OCI-LY7 (cell line): ENCODE results near the gene PCDHB14. TPM values are rescaled to one million over a fixed set of nuclear protein-coding genes. Genes with fewer than 3 reads are reported as not detected.
"Not testable (repeated sequence)": the region's sequence is repeated elsewhere in the genome, so short reads cannot be mapped to it uniquely, and the experiment has no call there.

Experiments
- BruUV-seq: library from RNA; stranded (reverse); fragments of 400-500 nt; replicated peaks from 2 replicates; lab custom pipeline; 2021; lab: Mats Ljungman, UMichigan
- CTCF ChIA-PET: fragments of 300-600 bp; sonication (Branson Sonifier 250); formaldehyde crosslinking; loops from one replicate; lab custom pipeline; 2022; ENCODE audit warnings: antibody characterized with exemption; ENCODE audit not compliant: unreplicated experiment; lab: Charles Lee
- POLR2A ChIA-PET: fragments of 300-600 bp; sonication (Branson Sonifier 250); formaldehyde crosslinking; loops from one replicate; lab custom pipeline; 2022; ENCODE audit warnings: antibody characterized with exemption; lab: Charles Lee
- DNase-seq: peaks from one replicate; pipeline ENCODE4 v3.0.0-alpha.2; 2015; ENCODE audit warnings: low spot score
- H2AFZ ChIP-seq: fragments of 200-600 bp; sonication (generic), shearing (Covaris generic); 2 replicates; pipeline ENCODE4 v1.6.1; 2014; ENCODE audit warnings: mild to moderate bottlenecking, antibody characterized with exemption, low read length, moderate library complexity
- H3K27ac ChIP-seq: fragments of 200-600 bp; sonication (generic); 2 replicates; pipeline ENCODE4 v1.5.1; 2014; ENCODE audit warnings: mixed run types, low read depth, mild to moderate bottlenecking, moderate library complexity, low read length, inconsistent platforms; ENCODE audit not compliant: poor library complexity, severe bottlenecking
- H3K36me3 ChIP-seq: fragments of 200-600 bp; sonication (generic); 2 replicates; pipeline ENCODE4 v1.6.1; 2014; ENCODE audit warnings: mild to moderate bottlenecking, antibody characterized with exemption, low read length, moderate library complexity, mixed read lengths; ENCODE audit not compliant: insufficient read depth
- H3K4me1 ChIP-seq: fragments of 200-600 bp; sonication (generic); 2 replicates; pipeline ENCODE4 v1.5.1; 2014; ENCODE audit warnings: mild to moderate bottlenecking, low read length; ENCODE audit not compliant: insufficient read depth, poor library complexity, severe bottlenecking
- H3K4me2 ChIP-seq: fragments of 200-600 bp; sonication (generic); 2 replicates; pipeline ENCODE4 v1.6.1; 2014; ENCODE audit warnings: mild to moderate bottlenecking, low read length
- H3K4me3 ChIP-seq: fragments of 200-600 bp; sonication (generic); 2 replicates; pipeline ENCODE4 v1.5.1; 2014; ENCODE audit warnings: mild to moderate bottlenecking, low read depth, low read length; ENCODE audit not compliant: poor library complexity, severe bottlenecking
- H3K79me2 ChIP-seq: fragments of 200-600 bp; sonication (generic); 2 replicates; pipeline ENCODE4 v1.6.1; 2016; ENCODE audit warnings: low read depth, mild to moderate bottlenecking, low read length, moderate library complexity, mixed read lengths; ENCODE audit not compliant: insufficient read depth
- H3K9me2 ChIP-seq: fragments of 200-600 bp; sonication (generic); 2 replicates; pipeline ENCODE4 v1.6.1; 2016; ENCODE audit warnings: mild to moderate bottlenecking, low read length, mixed read lengths; ENCODE audit not compliant: insufficient read depth
- H3K9me3 ChIP-seq: fragments of 200-600 bp; sonication (generic); 2 replicates; pipeline ENCODE4 v1.6.1; 2014; ENCODE audit warnings: mild to moderate bottlenecking, mixed run types, low read length, mixed read lengths
- H4K20me1 ChIP-seq: fragments of 200-600 bp; sonication (generic); 2 replicates; pipeline ENCODE4 v1.6.1; 2014; ENCODE audit warnings: mild to moderate bottlenecking, antibody characterized with exemption, low read length, moderate library complexity, mixed read lengths; ENCODE audit not compliant: insufficient read depth
- EZH2phosphoT487 ChIP-seq: fragments of 200-600 bp; sonication (generic); IDR thresholded peaks from 2 replicates; pipeline ENCODE4 v1.6.1; 2018; ENCODE audit warnings: low read depth, borderline replicate concordance, mild to moderate bottlenecking, mixed run types, antibody characterized with exemption, low read length, moderate library complexity, mixed read lengths
- intact Hi-C: fragments of 100-400 bp; cut with micrococcal nuclease; formaldehyde crosslinking; loops from one replicate; pipeline ENCODE4 v1.10.0; 2022; ENCODE audit not compliant: unreplicated experiment
- total RNA-seq, 2 experiments: library from RNA; depleted of rRNA in 1 of 2; stranded (reverse); fragments of >200 nt in 1 of 2; shearing (Covaris generic) in 1 of 2; gene quantifications; 2 replicates each; pipeline ENCODE4 v1.2.3, GENCODE V29; 2014 to 2022
- TF ChIP-seq, protein P1 (sequence below): fragments of 200-600 bp; sonication (generic); conservative IDR thresholded peaks from 2 replicates; pipeline ENCODE4 v1.5.1; 2014; ENCODE audit warnings: mild to moderate bottlenecking, antibody characterized with exemption, low read length, moderate library complexity, mixed read lengths

The PCDHB14 gene
- total RNA-seq, 2 experiments from 2014 or later: 0.22 TPM; not detected in 1

DNA sequence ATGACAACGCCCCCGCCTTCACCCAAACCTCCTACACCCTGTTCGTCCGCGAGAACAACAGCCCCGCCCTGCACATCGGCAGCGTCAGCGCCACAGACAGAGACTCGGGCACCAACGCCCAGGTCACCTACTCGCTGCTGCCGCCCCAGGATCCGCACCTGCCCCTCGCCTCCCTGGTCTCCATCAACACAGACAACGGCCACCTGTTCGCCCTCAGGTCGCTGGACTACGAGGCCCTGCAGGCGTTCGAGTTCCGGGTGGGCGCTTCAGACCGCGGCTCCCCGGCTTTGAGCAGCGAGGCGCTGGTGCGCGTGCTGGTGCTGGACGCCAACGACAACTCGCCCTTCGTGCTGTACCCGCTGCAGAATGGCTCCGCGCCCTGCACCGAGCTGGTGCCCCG, 43.8 kb upstream of the PCDHB14 start:
- CTCF ChIA-PET, intact Hi-C loops, H3K4me3 ChIP-seq, H3K27ac ChIP-seq, H3K9me3 ChIP-seq, H3K4me2 ChIP-seq, POLR2A ChIA-PET, H3K36me3 ChIP-seq, DNase-seq, H2AFZ ChIP-seq, H3K9me2 ChIP-seq, H3K79me2 ChIP-seq, BruUV-seq, H4K20me1 ChIP-seq, H3K4me1 ChIP-seq: not testable (repeated sequence)

DNA sequence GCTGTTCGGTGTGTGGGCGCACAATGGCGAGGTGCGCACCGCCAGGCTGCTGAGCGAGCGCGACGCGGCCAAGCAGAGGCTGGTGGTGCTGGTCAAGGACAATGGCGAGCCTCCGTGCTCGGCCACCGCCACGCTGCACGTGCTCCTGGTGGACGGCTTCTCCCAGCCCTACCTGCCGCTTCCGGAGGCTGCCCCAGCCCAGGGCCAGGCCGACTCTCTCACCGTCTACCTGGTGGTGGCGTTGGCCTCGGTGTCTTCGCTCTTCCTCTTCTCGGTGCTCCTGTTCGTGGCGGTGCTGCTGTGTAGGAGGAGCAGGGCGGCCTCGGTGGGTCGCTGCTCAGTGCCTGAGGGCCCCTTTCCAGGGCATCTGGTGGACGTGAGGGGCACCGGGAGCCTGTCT, 43.3 kb upstream of the PCDHB14 start:
- H3K27ac ChIP-seq, H3K4me1 ChIP-seq, intact Hi-C loops, H4K20me1 ChIP-seq, POLR2A ChIA-PET, H3K9me2 ChIP-seq, H3K9me3 ChIP-seq, H2AFZ ChIP-seq, H3K4me3 ChIP-seq, H3K36me3 ChIP-seq, BruUV-seq, H3K79me2 ChIP-seq, DNase-seq, CTCF ChIA-PET, H3K4me2 ChIP-seq: not testable (repeated sequence)

DNA sequence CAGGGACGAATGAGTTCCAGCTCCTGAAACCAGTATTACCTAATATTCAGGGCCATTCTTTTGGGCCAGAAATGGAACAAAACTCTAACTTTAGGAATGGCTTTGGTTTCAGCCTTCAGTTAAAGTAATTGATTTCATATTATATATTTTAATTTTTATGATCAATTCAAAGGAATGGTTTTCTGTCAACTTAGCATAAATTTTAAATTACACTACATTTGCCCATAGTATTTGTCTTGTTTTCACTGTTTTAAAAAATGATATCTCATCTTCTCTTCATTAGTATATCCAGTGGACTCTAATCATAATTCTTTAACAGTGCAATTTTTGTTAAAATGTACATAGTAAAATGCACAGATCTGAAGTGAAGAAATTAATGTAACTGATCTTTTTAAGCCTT, 42.8 kb upstream of the PCDHB14 start:
- Histone ChIP-seq H3K27ac (no peak overlapping the region), H3K79me2 (no peaks in the 10 kb centered on the region), H3K36me3 (no peaks in the 10 kb centered on the region), H3K4me2 (no peak overlapping the region), H3K9me3 (no peaks in the 10 kb centered on the region), H3K4me1 (no peaks in the 10 kb centered on the region), H3K9me2 (no peaks in the 10 kb centered on the region), H2AFZ (no peak overlapping the region), H3K4me3 (no peak overlapping the region), H4K20me1 (no peaks in the 10 kb centered on the region)
- no peak for DNase-seq
- ChIA-PET CTCF (no interaction called here), POLR2A (no interaction called here)
- TF ChIP-seq, protein P1, sequence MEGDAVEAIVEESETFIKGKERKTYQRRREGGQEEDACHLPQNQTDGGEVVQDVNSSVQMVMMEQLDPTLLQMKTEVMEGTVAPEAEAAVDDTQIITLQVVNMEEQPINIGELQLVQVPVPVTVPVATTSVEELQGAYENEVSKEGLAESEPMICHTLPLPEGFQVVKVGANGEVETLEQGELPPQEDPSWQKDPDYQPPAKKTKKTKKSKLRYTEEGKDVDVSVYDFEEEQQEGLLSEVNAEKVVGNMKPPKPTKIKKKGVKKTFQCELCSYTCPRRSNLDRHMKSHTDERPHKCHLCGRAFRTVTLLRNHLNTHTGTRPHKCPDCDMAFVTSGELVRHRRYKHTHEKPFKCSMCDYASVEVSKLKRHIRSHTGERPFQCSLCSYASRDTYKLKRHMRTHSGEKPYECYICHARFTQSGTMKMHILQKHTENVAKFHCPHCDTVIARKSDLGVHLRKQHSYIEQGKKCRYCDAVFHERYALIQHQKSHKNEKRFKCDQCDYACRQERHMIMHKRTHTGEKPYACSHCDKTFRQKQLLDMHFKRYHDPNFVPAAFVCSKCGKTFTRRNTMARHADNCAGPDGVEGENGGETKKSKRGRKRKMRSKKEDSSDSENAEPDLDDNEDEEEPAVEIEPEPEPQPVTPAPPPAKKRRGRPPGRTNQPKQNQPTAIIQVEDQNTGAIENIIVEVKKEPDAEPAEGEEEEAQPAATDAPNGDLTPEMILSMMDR: no peak
- no peak for TF ChIP-seq EZH2phosphoT487
- no TSS peak for BruUV-seq
- intact Hi-C loops: no loop called here

DNA sequence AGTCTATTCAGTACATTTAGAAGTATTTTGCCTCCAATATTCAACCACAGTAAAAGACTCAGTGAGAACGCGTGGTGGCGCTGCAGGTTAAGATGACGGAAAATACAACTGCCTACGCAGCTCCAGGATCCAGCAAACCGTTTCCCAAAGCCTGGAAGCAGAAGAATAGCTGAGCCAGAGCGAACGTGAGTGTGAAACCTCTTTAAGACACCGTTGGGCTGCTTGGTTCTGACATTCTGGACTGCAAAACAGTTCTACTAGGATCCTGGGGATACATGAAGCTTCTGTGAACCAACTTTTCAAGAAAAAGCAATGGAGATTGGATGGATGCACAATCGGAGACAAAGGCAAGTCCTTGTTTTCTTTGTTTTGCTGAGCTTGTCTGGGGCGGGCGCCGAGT, 40.9 kb upstream of the PCDHB14 start, which contains the start of gene PCDHB16:
PCDHB16 (plus strand) TSS at position 140 of the 400 bp plus-strand sequence; CDS start at position 313, 173 bp downstream.
- no peak for DNase-seq
- no TSS peak for BruUV-seq
- Histone ChIP-seq H3K4me2 (no peak within 1 kb of the TSS), H3K36me3 (no peaks in the 10 kb centered on the region), H3K4me3 (no peak within 1 kb of the TSS), H3K27ac (no peak within 1 kb of the TSS), H2AFZ (no peak within 1 kb of the TSS), H3K79me2 (no peaks in the 10 kb centered on the region), H3K9me3 (no peaks in the 10 kb centered on the region), H4K20me1 (no peaks in the 10 kb centered on the region), H3K4me1 (no peaks in the 10 kb centered on the region), H3K9me2 (no peaks in the 10 kb centered on the region)
- ChIA-PET CTCF (no interaction called here), POLR2A (no interaction called here)
- no peak for TF ChIP-seq EZH2phosphoT487
- TF ChIP-seq, protein P1: no peak
- intact Hi-C loops: no loop called here

DNA sequence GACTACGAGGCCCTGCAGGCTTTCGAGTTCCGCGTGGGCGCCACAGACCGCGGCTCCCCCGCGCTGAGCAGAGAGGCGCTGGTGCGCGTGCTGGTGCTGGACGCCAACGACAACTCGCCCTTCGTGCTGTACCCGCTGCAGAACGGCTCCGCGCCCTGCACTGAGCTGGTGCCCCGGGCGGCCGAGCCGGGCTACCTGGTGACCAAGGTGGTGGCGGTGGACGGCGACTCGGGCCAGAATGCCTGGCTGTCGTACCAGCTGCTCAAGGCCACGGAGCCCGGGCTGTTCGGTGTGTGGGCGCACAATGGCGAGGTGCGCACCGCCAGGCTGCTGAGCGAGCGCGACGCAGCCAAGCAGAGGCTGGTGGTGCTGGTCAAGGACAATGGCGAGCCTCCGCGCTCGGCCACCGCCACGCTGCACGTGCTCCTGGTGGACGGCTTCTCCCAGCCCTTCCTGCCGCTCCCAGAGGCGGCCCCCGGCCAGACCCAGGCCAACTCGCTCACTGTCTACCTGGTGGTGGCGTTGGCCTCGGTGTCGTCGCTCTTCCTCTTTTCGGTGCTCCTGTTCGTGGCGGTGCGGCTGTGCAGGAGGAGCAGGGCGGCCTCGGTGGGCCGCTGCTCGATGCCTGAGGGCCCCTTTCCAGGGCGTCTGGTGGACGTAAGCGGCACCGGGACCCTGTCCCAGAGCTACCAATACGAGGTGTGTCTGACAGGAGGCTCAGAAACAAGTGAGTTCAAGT, 38.9 kb upstream of the PCDHB14 start:
- H3K4me2 ChIP-seq, H3K9me3 ChIP-seq, H3K79me2 ChIP-seq, H4K20me1 ChIP-seq, BruUV-seq, H3K9me2 ChIP-seq, H3K27ac ChIP-seq, H3K4me3 ChIP-seq, DNase-seq, H3K36me3 ChIP-seq, H2AFZ ChIP-seq, POLR2A ChIA-PET, CTCF ChIA-PET, H3K4me1 ChIP-seq, intact Hi-C loops: not testable (repeated sequence)
